ENCODE results near the gene ZIC4.

DNA sequence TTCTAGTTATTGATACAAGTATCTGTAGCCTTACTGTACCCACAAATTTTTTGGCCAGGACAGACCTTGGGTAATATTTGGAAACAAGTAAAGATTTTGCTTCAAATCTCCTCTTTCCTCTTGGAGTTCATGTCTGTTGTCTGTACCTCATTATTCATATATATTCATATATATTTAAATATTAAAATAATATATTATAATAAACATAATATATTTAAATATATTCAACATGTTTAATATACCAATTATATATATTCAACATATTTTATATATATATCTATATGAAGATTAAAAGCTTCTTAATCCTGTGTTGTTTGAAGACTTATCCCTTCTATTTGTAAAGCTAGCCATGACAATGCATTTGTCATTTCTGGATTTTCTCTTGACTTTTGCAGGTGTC lies 40.9 kb upstream of the ZIC4 start:
- TF ChIP-seq, protein P1, sequence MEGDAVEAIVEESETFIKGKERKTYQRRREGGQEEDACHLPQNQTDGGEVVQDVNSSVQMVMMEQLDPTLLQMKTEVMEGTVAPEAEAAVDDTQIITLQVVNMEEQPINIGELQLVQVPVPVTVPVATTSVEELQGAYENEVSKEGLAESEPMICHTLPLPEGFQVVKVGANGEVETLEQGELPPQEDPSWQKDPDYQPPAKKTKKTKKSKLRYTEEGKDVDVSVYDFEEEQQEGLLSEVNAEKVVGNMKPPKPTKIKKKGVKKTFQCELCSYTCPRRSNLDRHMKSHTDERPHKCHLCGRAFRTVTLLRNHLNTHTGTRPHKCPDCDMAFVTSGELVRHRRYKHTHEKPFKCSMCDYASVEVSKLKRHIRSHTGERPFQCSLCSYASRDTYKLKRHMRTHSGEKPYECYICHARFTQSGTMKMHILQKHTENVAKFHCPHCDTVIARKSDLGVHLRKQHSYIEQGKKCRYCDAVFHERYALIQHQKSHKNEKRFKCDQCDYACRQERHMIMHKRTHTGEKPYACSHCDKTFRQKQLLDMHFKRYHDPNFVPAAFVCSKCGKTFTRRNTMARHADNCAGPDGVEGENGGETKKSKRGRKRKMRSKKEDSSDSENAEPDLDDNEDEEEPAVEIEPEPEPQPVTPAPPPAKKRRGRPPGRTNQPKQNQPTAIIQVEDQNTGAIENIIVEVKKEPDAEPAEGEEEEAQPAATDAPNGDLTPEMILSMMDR (IDR thresholded peaks at IDR 0.05; ENCODE audit: low read depth, low read length, missing input control) = no peak
- TF ChIP-seq TAF1 (conservative IDR thresholded peaks at IDR 0.05) = no peak
- TF ChIP-seq, protein P2, sequence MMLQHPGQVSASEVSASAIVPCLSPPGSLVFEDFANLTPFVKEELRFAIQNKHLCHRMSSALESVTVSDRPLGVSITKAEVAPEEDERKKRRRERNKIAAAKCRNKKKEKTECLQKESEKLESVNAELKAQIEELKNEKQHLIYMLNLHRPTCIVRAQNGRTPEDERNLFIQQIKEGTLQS (IDR thresholded peaks at IDR 0.05) = no peak
- TF ChIP-seq, protein P3, sequence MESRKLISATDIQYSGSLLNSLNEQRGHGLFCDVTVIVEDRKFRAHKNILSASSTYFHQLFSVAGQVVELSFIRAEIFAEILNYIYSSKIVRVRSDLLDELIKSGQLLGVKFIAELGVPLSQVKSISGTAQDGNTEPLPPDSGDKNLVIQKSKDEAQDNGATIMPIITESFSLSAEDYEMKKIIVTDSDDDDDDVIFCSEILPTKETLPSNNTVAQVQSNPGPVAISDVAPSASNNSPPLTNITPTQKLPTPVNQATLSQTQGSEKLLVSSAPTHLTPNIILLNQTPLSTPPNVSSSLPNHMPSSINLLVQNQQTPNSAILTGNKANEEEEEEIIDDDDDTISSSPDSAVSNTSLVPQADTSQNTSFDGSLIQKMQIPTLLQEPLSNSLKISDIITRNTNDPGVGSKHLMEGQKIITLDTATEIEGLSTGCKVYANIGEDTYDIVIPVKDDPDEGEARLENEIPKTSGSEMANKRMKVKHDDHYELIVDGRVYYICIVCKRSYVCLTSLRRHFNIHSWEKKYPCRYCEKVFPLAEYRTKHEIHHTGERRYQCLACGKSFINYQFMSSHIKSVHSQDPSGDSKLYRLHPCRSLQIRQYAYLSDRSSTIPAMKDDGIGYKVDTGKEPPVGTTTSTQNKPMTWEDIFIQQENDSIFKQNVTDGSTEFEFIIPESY (IDR thresholded peaks at IDR 0.05) = no peak
- TF ChIP-seq GABPA (IDR thresholded peaks at IDR 0.05 in 1 of 2, conservative IDR thresholded peaks at IDR 0.05 in 1 of 2) = no peak
